HEK293 (cell line): ENCODE data around the gene SLC28A3.

ENCODE experiments used
- CTCF ChIA-PET: fragments of 350-600 bp; formaldehyde crosslinking; extraction: SDS; loops from one replicate; lab custom pipeline; 2021; ENCODE audit warnings: antibody characterized with exemption; lab: Yijun Ruan, JAX
- POLR2A ChIA-PET: fragments of 300-600 bp; formaldehyde crosslinking; extraction: SDS; loops from one replicate; lab custom pipeline; 2020; ENCODE audit warnings: antibody characterized with exemption, inconsistent platforms; lab: Yijun Ruan, JAX
- H3K27ac ChIP-seq: fragments of 200-500 bp; sonication (Bioruptor generic); 2 replicates; pipeline ENCODE4 v1.5.1; 2014; ENCODE audit warnings: low read depth, low read length, control low read depth, inconsistent platforms; ENCODE audit errors: extremely low read depth
- H3K36me3 ChIP-seq, 2 experiments: fragments of 200-500 bp in 1 of 2; sonication (Bioruptor generic) in 1 of 2; 1 replicate in 1 of 2; 2 replicates in 1 of 2; pipeline ENCODE4 v1.5.1; 2014 to 2017; ENCODE audit warnings: inconsistent platforms in 2 of 2, low read length in 2 of 2; ENCODE audit not compliant: control insufficient read depth in 2 of 2, insufficient read depth in 1 of 2
- H3K4me1 ChIP-seq: fragments of 200-500 bp; sonication (Bioruptor generic); 2 replicates; pipeline ENCODE4 v1.5.1; 2014; ENCODE audit warnings: mild to moderate bottlenecking, low read length, inconsistent platforms; ENCODE audit not compliant: control insufficient read depth, insufficient read depth
- H3K4me3 ChIP-seq: 2 replicates; pipeline ENCODE4 v1.5.1; 2011; ENCODE audit warnings: low read depth, mild to moderate bottlenecking, control low read depth, low read length, moderate library complexity
- H3K9me3 ChIP-seq: fragments of 200-500 bp; sonication (Bioruptor generic); 2 replicates; pipeline ENCODE4 v1.5.1; 2014; ENCODE audit warnings: low read depth, low read length, inconsistent platforms; ENCODE audit not compliant: control insufficient read depth, insufficient read depth
- EGR2 ChIP-seq: fragments of 450-650 bp; formaldehyde crosslinking; IDR thresholded peaks from 2 replicates; pipeline ENCODE4 v1.5.1; 2016; ENCODE audit warnings: low read depth, missing biosample characterization, missing genetic modification characterization
- GFI1B ChIP-seq: fragments of 450-650 bp; formaldehyde crosslinking; IDR thresholded peaks from 2 replicates; pipeline ENCODE4 v1.5.1; 2016; ENCODE audit warnings: missing biosample characterization, missing genetic modification characterization
- KLF16 ChIP-seq: fragments of 450-650 bp; formaldehyde crosslinking; IDR thresholded peaks from 2 replicates; pipeline ENCODE4 v1.5.1; 2017; ENCODE audit warnings: missing biosample characterization, missing genetic modification characterization
- KLF8 ChIP-seq: fragments of 450-650 bp; formaldehyde crosslinking; IDR thresholded peaks from 2 replicates; pipeline ENCODE4 v1.5.1; 2016; ENCODE audit warnings: missing biosample characterization, missing genetic modification characterization
- PRDM2 ChIP-seq: fragments of 450-650 bp; formaldehyde crosslinking; IDR thresholded peaks from 2 replicates; pipeline ENCODE4 v1.5.1; 2016; ENCODE audit warnings: missing biosample characterization, missing genetic modification characterization, borderline replicate concordance
- PRDM6 ChIP-seq: fragments of 450-650 bp; formaldehyde crosslinking; IDR thresholded peaks from 2 replicates; pipeline ENCODE4 v1.5.1; 2017; ENCODE audit warnings: missing biosample characterization, missing genetic modification characterization
- ZBTB10 ChIP-seq: fragments of 450-650 bp; formaldehyde crosslinking; IDR thresholded peaks from 2 replicates; pipeline ENCODE4 v1.5.1; 2016; ENCODE audit warnings: missing biosample characterization, missing genetic modification characterization
- ZNF112 ChIP-seq: fragments of 450-650 bp; formaldehyde crosslinking; IDR thresholded peaks from 2 replicates; pipeline ENCODE4 v1.5.0; 2017; ENCODE audit warnings: missing biosample characterization, missing genetic modification characterization
- ZNF132 ChIP-seq: fragments of 450-650 bp; formaldehyde crosslinking; IDR thresholded peaks from 2 replicates; pipeline ENCODE4 v1.5.1; 2017; ENCODE audit warnings: missing biosample characterization, missing genetic modification characterization, borderline replicate concordance
- ZNF133 ChIP-seq: fragments of 450-650 bp; formaldehyde crosslinking; IDR thresholded peaks from 2 replicates; pipeline ENCODE4 v1.5.1; 2016; ENCODE audit warnings: missing biosample characterization, missing genetic modification characterization
- ZNF174 ChIP-seq: fragments of 450-650 bp; formaldehyde crosslinking; IDR thresholded peaks from 2 replicates; pipeline ENCODE4 v1.5.0; 2017; ENCODE audit warnings: missing biosample characterization, mild to moderate bottlenecking, missing genetic modification characterization
- ZNF184 ChIP-seq: fragments of 450-650 bp; IDR thresholded peaks from 2 replicates; pipeline ENCODE4 v1.5.1; 2018; ENCODE audit warnings: missing biosample characterization, mild to moderate bottlenecking, missing genetic modification characterization
- ZNF2 ChIP-seq: fragments of 450-650 bp; formaldehyde crosslinking; IDR thresholded peaks from 2 replicates; pipeline ENCODE4 v1.5.1; 2016; ENCODE audit warnings: missing biosample characterization, missing genetic modification characterization
- ZNF214 ChIP-seq: fragments of 450-650 bp; formaldehyde crosslinking; IDR thresholded peaks from 2 replicates; pipeline ENCODE4 v1.5.1; 2017; ENCODE audit warnings: missing biosample characterization, mild to moderate bottlenecking, missing genetic modification characterization, borderline replicate concordance
- ZNF223 ChIP-seq: fragments of 450-650 bp; formaldehyde crosslinking; IDR thresholded peaks from 2 replicates; pipeline ENCODE4 v1.5.1; 2016; ENCODE audit warnings: missing biosample characterization, missing genetic modification characterization
- ZNF24 ChIP-seq: fragments of 450-650 bp; formaldehyde crosslinking; IDR thresholded peaks from 2 replicates; pipeline ENCODE4 v1.5.1; 2016; ENCODE audit warnings: missing biosample characterization, missing genetic modification characterization
- ZNF501 ChIP-seq: fragments of 450-650 bp; formaldehyde crosslinking; IDR thresholded peaks from 2 replicates; pipeline ENCODE4 v1.5.1; 2016; ENCODE audit warnings: missing biosample characterization, missing genetic modification characterization
- ZNF600 ChIP-seq: fragments of 450-650 bp; formaldehyde crosslinking; IDR thresholded peaks from 2 replicates; pipeline ENCODE4 v1.5.1; 2016; ENCODE audit warnings: missing biosample characterization, missing genetic modification characterization
- ZSCAN16 ChIP-seq: fragments of 450-650 bp; formaldehyde crosslinking; IDR thresholded peaks from 2 replicates; pipeline ENCODE4 v1.5.1; 2016; ENCODE audit warnings: missing biosample characterization, missing genetic modification characterization
- ZSCAN4 ChIP-seq: fragments of 450-650 bp; formaldehyde crosslinking; IDR thresholded peaks from 2 replicates; pipeline ENCODE4 v1.5.1; 2017; ENCODE audit warnings: missing biosample characterization, missing genetic modification characterization

SLC28A3 gene

GRCh38 chr9:84276741-84277140 is 63.8 kb downstream of the SLC28A3 start:
- POLR2A ChIA-PET, result no interaction called here
- H3K4me3 ChIP-seq, result no peak overlapping the region

GRCh38 chr9:84271921-84272556 is 68.5 kb downstream of the SLC28A3 start:
- Histone ChIP-seq H3K36me3 (no peaks in the 10 kb centered on the region), H3K9me3 (no peaks in the 10 kb centered on the region), H3K27ac (no peak overlapping the region), H3K4me3 (no peak overlapping the region), H3K4me1 (no peaks in the 10 kb centered on the region)
- no peak for TF ChIP-seq ZNF2
- TF ChIP-seq ZNF214 (tag by site-specific recombination), result no peak
- no peak for TF ChIP-seq ZNF133 (tag by site-specific recombination)
- no peak for TF ChIP-seq ZNF24 (tag by site-specific recombination)
- no peak for TF ChIP-seq ZNF501 (tag by site-specific recombination)
- TF ChIP-seq ZNF184 (tag by site-specific recombination), result no peak
- TF ChIP-seq ZBTB10 (tag by site-specific recombination), result no peak
- no peak for TF ChIP-seq GFI1B (tag by site-specific recombination)
- no peak for TF ChIP-seq PRDM6 (tag by site-specific recombination)
- TF ChIP-seq ZNF600 (tag by site-specific recombination), result no peak
- no peak for TF ChIP-seq PRDM2
- TF ChIP-seq EGR2 (tag by site-specific recombination), result no peak
- TF ChIP-seq ZNF112 (tag by site-specific recombination), result no peak
- TF ChIP-seq ZNF132 (tag by site-specific recombination), result no peak
- POLR2A ChIA-PET, result no interaction called here
- CTCF ChIA-PET, result interaction anchor here (0.6 to 2.1 kb wide), 2 partner anchors 11 to 169 kb away, joined by 3 to 9 read pairs; no protein-coding TSS in a partner anchor

More at GRCh38 chr9:84276741-84277140, 63.8 kb downstream of the SLC28A3 start:
- Histone ChIP-seq H3K4me1 (no peaks in the 10 kb centered on the region), H3K27ac (no peak overlapping the region), H3K9me3 (no peaks in the 10 kb centered on the region), H3K36me3 (no peaks in the 10 kb centered on the region)
- CTCF ChIA-PET, result no interaction called here
- TF ChIP-seq KLF8 (tag by site-specific recombination) (no peak), ZSCAN4 (tag by site-specific recombination) (no peak), ZNF223 (tag by site-specific recombination) (no peak), ZSCAN16 (tag by site-specific recombination) (no peak), KLF16 (tag by site-specific recombination) (no peak), ZNF174 (tag by site-specific recombination) (no peak)
